ENCODE measurements around the gene GOLGA5. TPM values are rescaled to one million over a fixed set of nuclear protein-coding genes. Genes with fewer than 3 reads are reported as not detected.
"Not testable (repeated sequence)": the region's sequence is repeated elsewhere in the genome, so short reads cannot be mapped to it uniquely, and the experiment has no call there.

GOLGA5 gene
- total RNA-seq, 1 donor from 2014 or later: 26.6 TPM

- Histone ChIP-seq H3K27ac (ENCODE audit: low read depth, low read length) (no peak overlapping the region), H3K27me3 (ENCODE audit: control insufficient read depth in 3 of 3, insufficient read depth in 3 of 3, low read length in 3 of 3) (no peaks in the 10 kb centered on the region), H3K4me3 (ENCODE audit: low read length in 3 of 3) (no peak overlapping the region), H3K4me1 (ENCODE audit: control insufficient read depth in 3 of 3, insufficient read depth in 3 of 3, low read length in 3 of 3) (no peaks in the 10 kb centered on the region), H3K9ac (ENCODE audit: low read depth in 1 of 3, low read length in 3 of 3) (no peak overlapping the region), H3K36me3 (ENCODE audit: control insufficient read depth in 3 of 3, insufficient read depth in 3 of 3, low read length in 3 of 3) (no peaks in the 10 kb centered on the region), H3K9me3 (ENCODE audit: control insufficient read depth in 3 of 3, low read length in 3 of 3) (no peaks in the 10 kb centered on the region)
These were observed 38.6 kb upstream of the GOLGA5 start for GRCh38 chr14:92755495-92755894.

- Histone ChIP-seq H3K4me3 (ENCODE audit: low read length in 3 of 3) (no peak overlapping the region), H3K27ac (ENCODE audit: low read depth, low read length) (no peak overlapping the region), H3K9ac (ENCODE audit: low read depth in 1 of 3, low read length in 3 of 3) (no peak overlapping the region), H3K9me3 (ENCODE audit: control insufficient read depth in 3 of 3, low read length in 3 of 3) (no peaks in the 10 kb centered on the region), H3K36me3 (ENCODE audit: control insufficient read depth in 3 of 3, insufficient read depth in 3 of 3, low read length in 3 of 3) (no peaks in the 10 kb centered on the region), H3K27me3 (ENCODE audit: control insufficient read depth in 3 of 3, insufficient read depth in 3 of 3, low read length in 3 of 3) (peaks cover 0 to 5% (median 0%) of the 10 kb centered on the region in 3 donors), H3K4me1 (ENCODE audit: control insufficient read depth in 3 of 3, insufficient read depth in 3 of 3, low read length in 3 of 3) (no peaks in the 10 kb centered on the region)
These were observed 37.7 kb upstream of the GOLGA5 start for GRCh38 chr14:92756446-92756845.

- Histone ChIP-seq H3K36me3 (ENCODE audit: control insufficient read depth in 3 of 3, insufficient read depth in 3 of 3, low read length in 3 of 3) (no peaks in the 10 kb centered on the region), H3K4me3 (ENCODE audit: low read length in 3 of 3) (no peak overlapping the region), H3K27me3 (ENCODE audit: control insufficient read depth in 3 of 3, insufficient read depth in 3 of 3, low read length in 3 of 3) (peaks cover 0 to 5% (median 0%) of the 10 kb centered on the region in 3 donors), H3K9ac (ENCODE audit: low read depth in 1 of 3, low read length in 3 of 3) (no peak overlapping the region), H3K9me3 (ENCODE audit: control insufficient read depth in 3 of 3, low read length in 3 of 3) (no peaks in the 10 kb centered on the region), H3K4me1 (ENCODE audit: control insufficient read depth in 3 of 3, insufficient read depth in 3 of 3, low read length in 3 of 3) (no peaks in the 10 kb centered on the region), H3K27ac (ENCODE audit: low read depth, low read length) (no peak overlapping the region)
These were observed 34.8 kb upstream of the GOLGA5 start for GRCh38 chr14:92759300-92759678.

- Histone ChIP-seq H3K4me1 (ENCODE audit: control insufficient read depth in 3 of 3, insufficient read depth in 3 of 3, low read length in 3 of 3) (no peaks in the 10 kb centered on the region), H3K36me3 (ENCODE audit: control insufficient read depth in 3 of 3, insufficient read depth in 3 of 3, low read length in 3 of 3) (no peaks in the 10 kb centered on the region), H3K27me3 (ENCODE audit: control insufficient read depth in 3 of 3, insufficient read depth in 3 of 3, low read length in 3 of 3) (peaks cover 0 to 5% (median 0%) of the 10 kb centered on the region in 3 donors), H3K27ac (ENCODE audit: low read depth, low read length) (no peak overlapping the region), H3K9me3 (ENCODE audit: control insufficient read depth in 3 of 3, low read length in 3 of 3) (no peaks in the 10 kb centered on the region), H3K9ac (ENCODE audit: low read depth in 1 of 3, low read length in 3 of 3) (no peak overlapping the region), H3K4me3 (ENCODE audit: low read length in 3 of 3) (no peak overlapping the region)
These were observed 34.2 kb upstream of the GOLGA5 start for GRCh38 chr14:92759679-92760523.

GRCh38 chr14:92760524-92760805 lies 33.6 kb upstream of the GOLGA5 start:
- no peaks in the 10 kb centered on the region for H3K9me3 ChIP-seq (ENCODE audit: control insufficient read depth in 3 of 3, low read length in 3 of 3)
- no peak overlapping the region for H3K9ac ChIP-seq (ENCODE audit: low read depth in 1 of 3, low read length in 3 of 3)
- H3K27ac ChIP-seq (ENCODE audit: low read depth, low read length): no peak overlapping the region
- no peaks in the 10 kb centered on the region for H3K36me3 ChIP-seq (ENCODE audit: control insufficient read depth in 3 of 3, insufficient read depth in 3 of 3, low read length in 3 of 3)
- H3K4me3 ChIP-seq (ENCODE audit: low read length in 3 of 3): no peak overlapping the region
- no peaks in the 10 kb centered on the region for H3K4me1 ChIP-seq (ENCODE audit: control insufficient read depth in 3 of 3, insufficient read depth in 3 of 3, low read length in 3 of 3)
- H3K27me3 ChIP-seq (ENCODE audit: control insufficient read depth in 3 of 3, insufficient read depth in 3 of 3, low read length in 3 of 3): peaks cover 0 to 5% (median 0%) of the 10 kb centered on the region in 3 donors

GRCh38 chr14:92763666-92764631 lies 30.2 kb upstream of the GOLGA5 start:
- H3K36me3 ChIP-seq (ENCODE audit: control insufficient read depth in 3 of 3, insufficient read depth in 3 of 3, low read length in 3 of 3); H3K27me3 ChIP-seq (ENCODE audit: control insufficient read depth in 3 of 3, insufficient read depth in 3 of 3, low read length in 3 of 3); H3K4me1 ChIP-seq (ENCODE audit: control insufficient read depth in 3 of 3, insufficient read depth in 3 of 3, low read length in 3 of 3); H3K9me3 ChIP-seq (ENCODE audit: control insufficient read depth in 3 of 3, low read length in 3 of 3); H3K27ac ChIP-seq (ENCODE audit: low read depth, low read length); H3K9ac ChIP-seq (ENCODE audit: low read depth in 1 of 3, low read length in 3 of 3); H3K4me3 ChIP-seq (ENCODE audit: low read length in 3 of 3): not testable (repeated sequence)

DNA sequence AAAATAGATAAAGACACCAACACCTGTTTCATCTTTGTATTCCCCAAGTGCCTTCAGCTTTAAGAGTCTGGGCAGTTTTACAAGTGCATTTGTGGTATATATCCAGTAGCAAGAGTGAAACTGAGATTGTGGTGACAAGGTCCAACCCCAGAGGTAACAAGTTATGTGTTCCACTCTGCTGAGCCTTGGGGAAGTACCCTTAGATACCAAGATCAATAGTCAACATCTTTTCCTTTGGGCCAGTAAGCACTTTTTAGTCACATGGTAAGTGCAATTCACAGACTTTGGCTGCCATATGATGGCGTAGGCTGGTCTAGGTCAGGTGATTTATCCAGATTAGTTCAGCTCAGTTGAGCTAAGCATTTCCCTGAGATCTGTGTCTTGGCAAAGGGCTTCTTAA lies 25.9 kb upstream of the GOLGA5 start:
- not testable (repeated sequence) for H3K4me3 ChIP-seq (ENCODE audit: low read length in 3 of 3); H3K4me1 ChIP-seq (ENCODE audit: control insufficient read depth in 3 of 3, insufficient read depth in 3 of 3, low read length in 3 of 3); H3K9me3 ChIP-seq (ENCODE audit: control insufficient read depth in 3 of 3, low read length in 3 of 3); H3K36me3 ChIP-seq (ENCODE audit: control insufficient read depth in 3 of 3, insufficient read depth in 3 of 3, low read length in 3 of 3); H3K27ac ChIP-seq (ENCODE audit: low read depth, low read length); H3K27me3 ChIP-seq (ENCODE audit: control insufficient read depth in 3 of 3, insufficient read depth in 3 of 3, low read length in 3 of 3); H3K9ac ChIP-seq (ENCODE audit: low read depth in 1 of 3, low read length in 3 of 3)

- Histone ChIP-seq H3K27me3 (ENCODE audit: control insufficient read depth in 3 of 3, insufficient read depth in 3 of 3, low read length in 3 of 3) (no peaks in the 10 kb centered on the region), H3K36me3 (ENCODE audit: control insufficient read depth in 3 of 3, insufficient read depth in 3 of 3, low read length in 3 of 3) (no peaks in the 10 kb centered on the region), H3K4me3 (ENCODE audit: low read length in 3 of 3) (no peak overlapping the region), H3K27ac (ENCODE audit: low read depth, low read length) (peak overlapping the region; percentile 44), H3K9ac (ENCODE audit: low read depth in 1 of 3, low read length in 3 of 3) (no peak overlapping the region), H3K4me1 (ENCODE audit: control insufficient read depth in 3 of 3, insufficient read depth in 3 of 3, low read length in 3 of 3) (no peaks in the 10 kb centered on the region), H3K9me3 (ENCODE audit: control insufficient read depth in 3 of 3, low read length in 3 of 3) (no peaks in the 10 kb centered on the region)
These were observed 25.3 kb upstream of the GOLGA5 start for GRCh38 chr14:92768795-92769194.

- H3K4me1 ChIP-seq (ENCODE audit: control insufficient read depth in 3 of 3, insufficient read depth in 3 of 3, low read length in 3 of 3): no peaks in the 10 kb centered on the region
- no peak overlapping the region for H3K9ac ChIP-seq (ENCODE audit: low read depth in 1 of 3, low read length in 3 of 3)
- H3K9me3 ChIP-seq (ENCODE audit: control insufficient read depth in 3 of 3, low read length in 3 of 3): no peaks in the 10 kb centered on the region
- H3K27ac ChIP-seq (ENCODE audit: low read depth, low read length): peak overlapping the region; percentile 37
- no peaks in the 10 kb centered on the region for H3K27me3 ChIP-seq (ENCODE audit: control insufficient read depth in 3 of 3, insufficient read depth in 3 of 3, low read length in 3 of 3)
- H3K36me3 ChIP-seq (ENCODE audit: control insufficient read depth in 3 of 3, insufficient read depth in 3 of 3, low read length in 3 of 3): no peaks in the 10 kb centered on the region
- H3K4me3 ChIP-seq (ENCODE audit: low read length in 3 of 3): no peak overlapping the region
These were observed 23.6 kb upstream of the GOLGA5 start for GRCh38 chr14:92770484-92770883.

DNA sequence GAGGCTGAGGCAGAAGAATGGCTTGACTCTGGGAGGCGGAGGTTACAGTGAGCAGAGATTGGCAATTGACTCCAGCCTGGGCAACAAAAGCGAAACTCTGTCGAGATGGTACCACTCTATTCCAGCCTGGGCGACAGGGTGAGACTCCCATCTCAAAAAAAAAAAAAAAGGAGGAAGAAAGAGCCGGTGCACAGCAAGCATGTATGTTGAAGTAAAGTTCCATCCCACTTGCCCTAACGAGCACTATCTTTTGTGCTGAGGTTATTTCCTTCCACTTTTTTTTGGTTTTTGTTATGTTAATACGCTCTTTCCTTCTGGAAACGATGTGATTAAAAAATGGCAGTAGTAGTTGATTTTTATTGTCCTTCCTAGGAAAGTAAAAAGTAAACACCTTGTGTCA lies 19.5 kb upstream of the GOLGA5 start:
- Histone ChIP-seq H3K36me3 (ENCODE audit: control insufficient read depth in 3 of 3, insufficient read depth in 3 of 3, low read length in 3 of 3) (no peaks in the 10 kb centered on the region), H3K9ac (ENCODE audit: low read depth in 1 of 3, low read length in 3 of 3) (no peak overlapping the region), H3K4me1 (ENCODE audit: control insufficient read depth in 3 of 3, insufficient read depth in 3 of 3, low read length in 3 of 3) (no peaks in the 10 kb centered on the region), H3K9me3 (ENCODE audit: control insufficient read depth in 3 of 3, low read length in 3 of 3) (no peaks in the 10 kb centered on the region), H3K27ac (ENCODE audit: low read depth, low read length) (peak overlapping the region; percentile 54), H3K4me3 (ENCODE audit: low read length in 3 of 3) (no peak overlapping the region), H3K27me3 (ENCODE audit: control insufficient read depth in 3 of 3, insufficient read depth in 3 of 3, low read length in 3 of 3) (no peaks in the 10 kb centered on the region)

Data from skeletal muscle tissue (tissue), 4 donors.